GM06990 (cell line): ENCODE results near the gene TIMP4.

Experiments used
- DNase-seq: peaks from one replicate; pipeline ENCODE4 v3.0.0-alpha.2; 2011; ENCODE audit not compliant: insufficient read length; ENCODE audit errors: extremely low read depth
- H3K27me3 ChIP-seq: replicated peaks from 2 replicates; pipeline ENCODE4 v1.6.0; 2011; ENCODE audit warnings: low read length; ENCODE audit not compliant: control insufficient read depth, insufficient read depth
- H3K36me3 ChIP-seq: 2 replicates; pipeline ENCODE4 v1.5.1; 2011; ENCODE audit warnings: low read length; ENCODE audit not compliant: control insufficient read depth, insufficient read depth
- H3K4me3 ChIP-seq: replicated peaks from 2 replicates; pipeline ENCODE4 v1.5.1; 2011; ENCODE audit warnings: low read depth, mild to moderate bottlenecking, control low read depth, low read length
- TF ChIP-seq, protein P1 (sequence below): IDR thresholded peaks from 2 replicates; pipeline ENCODE4 v1.5.1; 2011; ENCODE audit warnings: low read length, control low read depth, mild to moderate bottlenecking, inconsistent platforms; ENCODE audit not compliant: insufficient read depth, poor library complexity, severe bottlenecking

The TIMP4 gene

DNA sequence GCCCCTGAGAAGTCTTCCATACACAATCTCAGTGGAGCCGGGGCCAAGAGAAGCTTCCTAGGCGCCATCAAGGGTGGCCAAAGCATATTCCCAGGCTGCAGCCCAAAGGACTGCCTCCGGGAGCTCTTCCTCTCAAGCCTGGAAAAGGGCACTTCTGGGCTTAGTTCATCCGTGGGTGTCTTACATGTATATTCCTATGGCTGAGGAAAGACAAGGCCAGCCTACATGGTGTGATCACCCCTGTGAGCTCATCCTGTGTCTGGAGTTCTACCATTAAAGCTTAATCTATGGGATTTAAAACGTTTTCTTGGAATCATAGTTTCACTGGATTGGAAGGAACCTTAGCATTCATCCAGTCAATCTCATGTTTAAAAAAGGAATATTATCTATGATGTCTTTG is 21.9 kb upstream of the TIMP4 start:
- H3K36me3 ChIP-seq = no peaks in the 10 kb centered on the region
- no peaks in the 10 kb centered on the region for H3K27me3 ChIP-seq
- DNase-seq = no peak
- TF ChIP-seq, protein P1, sequence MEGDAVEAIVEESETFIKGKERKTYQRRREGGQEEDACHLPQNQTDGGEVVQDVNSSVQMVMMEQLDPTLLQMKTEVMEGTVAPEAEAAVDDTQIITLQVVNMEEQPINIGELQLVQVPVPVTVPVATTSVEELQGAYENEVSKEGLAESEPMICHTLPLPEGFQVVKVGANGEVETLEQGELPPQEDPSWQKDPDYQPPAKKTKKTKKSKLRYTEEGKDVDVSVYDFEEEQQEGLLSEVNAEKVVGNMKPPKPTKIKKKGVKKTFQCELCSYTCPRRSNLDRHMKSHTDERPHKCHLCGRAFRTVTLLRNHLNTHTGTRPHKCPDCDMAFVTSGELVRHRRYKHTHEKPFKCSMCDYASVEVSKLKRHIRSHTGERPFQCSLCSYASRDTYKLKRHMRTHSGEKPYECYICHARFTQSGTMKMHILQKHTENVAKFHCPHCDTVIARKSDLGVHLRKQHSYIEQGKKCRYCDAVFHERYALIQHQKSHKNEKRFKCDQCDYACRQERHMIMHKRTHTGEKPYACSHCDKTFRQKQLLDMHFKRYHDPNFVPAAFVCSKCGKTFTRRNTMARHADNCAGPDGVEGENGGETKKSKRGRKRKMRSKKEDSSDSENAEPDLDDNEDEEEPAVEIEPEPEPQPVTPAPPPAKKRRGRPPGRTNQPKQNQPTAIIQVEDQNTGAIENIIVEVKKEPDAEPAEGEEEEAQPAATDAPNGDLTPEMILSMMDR = no peak
- H3K4me3 ChIP-seq = no peak overlapping the region

DNA sequence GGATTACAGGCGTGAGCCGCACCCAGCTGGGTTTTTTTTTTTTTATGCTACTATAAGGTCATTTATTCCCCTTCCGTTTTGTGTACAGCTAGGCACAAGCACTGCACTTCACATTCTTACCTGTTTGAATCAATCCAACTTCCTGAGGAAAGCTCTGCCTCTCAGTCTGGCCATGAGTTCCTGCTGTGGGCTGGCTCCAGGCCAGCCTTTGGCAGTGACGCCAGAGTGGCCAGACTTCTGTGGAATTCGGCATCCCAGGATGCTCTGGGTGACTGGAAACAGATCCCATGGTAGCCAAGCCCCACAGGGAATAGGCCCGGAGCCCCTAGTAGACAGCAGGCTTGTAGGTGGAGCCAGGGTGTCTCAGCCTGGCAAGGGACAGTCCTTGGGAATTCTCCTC is 21.5 kb upstream of the TIMP4 start:
- no peak overlapping the region for H3K4me3 ChIP-seq
- no peaks in the 10 kb centered on the region for H3K27me3 ChIP-seq
- no peaks in the 10 kb centered on the region for H3K36me3 ChIP-seq
- DNase-seq = no peak
- TF ChIP-seq, protein P1 = no peak

DNA sequence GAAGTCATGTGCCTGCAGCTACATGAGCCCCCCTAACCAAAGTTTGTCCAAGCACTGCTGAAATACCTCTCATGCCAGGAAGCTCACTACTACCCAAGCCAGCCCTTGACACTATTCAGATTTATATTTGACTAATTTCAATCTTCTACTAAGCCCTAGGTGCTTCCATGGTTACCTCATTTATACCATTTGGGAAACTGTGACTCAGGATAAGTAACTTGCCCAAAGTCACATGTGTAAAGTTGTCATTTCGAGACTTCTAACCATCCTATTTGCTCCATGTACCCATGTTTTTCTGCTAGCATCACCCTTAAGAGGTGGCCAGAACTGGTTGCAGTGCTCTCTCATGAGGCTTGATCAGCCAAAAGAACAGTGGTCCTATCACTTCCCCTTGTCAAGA is 20.7 kb upstream of the TIMP4 start:
- Histone ChIP-seq H3K36me3 (no peaks in the 10 kb centered on the region), H3K4me3 (no peak overlapping the region), H3K27me3 (no peaks in the 10 kb centered on the region)
- DNase-seq = no peak
- TF ChIP-seq, protein P1 = no peak

DNA sequence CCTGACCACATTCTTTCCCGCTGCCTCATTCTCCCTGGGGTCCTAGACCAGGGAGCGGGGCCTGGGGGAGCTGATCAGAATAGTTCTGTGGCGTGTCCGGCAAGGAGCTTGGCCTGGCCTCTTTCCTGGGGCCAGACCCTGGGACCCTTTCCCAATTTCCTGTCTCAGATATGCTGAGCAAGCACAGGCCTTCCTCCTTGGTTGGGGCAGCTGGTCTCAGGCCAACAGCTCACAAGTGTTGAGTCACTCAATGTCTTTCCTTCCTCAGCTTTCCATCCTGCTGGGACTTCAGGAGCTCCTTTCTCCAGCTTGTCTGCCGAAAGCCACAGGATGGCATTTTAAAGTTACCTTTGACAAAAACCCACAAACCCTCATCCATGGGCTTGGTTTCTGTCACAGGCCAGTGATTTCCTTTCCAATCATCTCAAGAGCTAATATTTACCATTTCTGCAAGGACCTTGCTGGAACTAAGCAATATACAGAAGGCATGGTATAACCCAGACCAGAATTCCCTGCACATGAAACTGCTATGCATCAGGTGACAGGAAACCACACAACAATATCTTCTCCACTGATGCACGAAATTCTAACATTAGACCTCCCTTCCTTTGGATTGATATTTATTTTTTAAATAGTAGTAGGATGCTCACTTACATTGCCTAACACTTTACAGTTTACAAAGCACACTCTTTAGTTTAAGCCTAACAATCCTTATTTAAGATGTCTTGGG is 19.5 kb upstream of the TIMP4 start:
- Histone ChIP-seq H3K27me3 (no peaks in the 10 kb centered on the region), H3K36me3 (no peaks in the 10 kb centered on the region), H3K4me3 (no peak overlapping the region)
- DNase-seq = no peak
- TF ChIP-seq, protein P1 = no peak

DNA sequence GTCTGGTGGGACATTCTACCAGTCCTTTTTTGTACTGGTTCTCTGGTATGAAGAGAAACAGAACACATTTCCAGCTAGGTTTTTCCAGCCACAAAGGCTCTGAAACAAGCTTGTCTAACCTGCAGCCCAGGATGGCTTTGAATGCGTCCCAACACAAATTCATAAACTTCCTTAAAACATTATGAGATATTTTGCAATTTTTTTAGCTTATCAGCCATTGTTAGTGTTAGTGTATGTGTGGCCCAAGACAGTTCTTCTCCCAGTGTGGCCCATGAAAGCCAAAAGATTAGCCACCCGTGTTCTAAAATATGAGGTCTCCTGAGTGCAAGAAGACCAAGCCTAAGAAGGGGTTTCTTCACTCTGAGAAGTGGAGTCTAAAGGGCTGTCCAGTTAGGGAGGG is 18.4 kb upstream of the TIMP4 start:
- TF ChIP-seq, protein P1 = no peak
- no peak for DNase-seq
- Histone ChIP-seq H3K36me3 (no peaks in the 10 kb centered on the region), H3K4me3 (no peak overlapping the region), H3K27me3 (no peaks in the 10 kb centered on the region)
